H1 (cell line): ENCODE data around the gene VPS25. TPM values are rescaled to one million over a fixed set of nuclear protein-coding genes. Genes with fewer than 3 reads are reported as not detected.

Experiments used
- CTBP2 ChIP-seq: IDR thresholded peaks from 2 replicates; pipeline ENCODE4 v1.7.0; 2011; ENCODE audit warnings: borderline replicate concordance, mild to moderate bottlenecking, moderate library complexity, mixed read lengths, low read length; ENCODE audit not compliant: insufficient read depth, insufficient read length
- EGR1 ChIP-seq: IDR thresholded peaks from 2 replicates; pipeline ENCODE4 v1.6.1; 2011; ENCODE audit warnings: low read depth, low read length, borderline replicate concordance
- EZH2 ChIP-seq: fragments of 200-600 bp; sonication (generic); IDR thresholded peaks from 2 replicates; pipeline ENCODE4 v1.7.1; 2012; ENCODE audit warnings: low read depth, mild to moderate bottlenecking, moderate library complexity, low read length, inconsistent platforms; ENCODE audit not compliant: severe bottlenecking
- HDAC2 ChIP-seq, 2 experiments: fragments of 300-600 bp in 1 of 2; sonication (generic) in 1 of 2; IDR thresholded peaks; 2 replicates each; pipeline ENCODE4 v1.6.1; 2011 to 2012; ENCODE audit warnings: low read depth in 2 of 2, low read length in 2 of 2, mild to moderate bottlenecking in 2 of 2, moderate library complexity in 2 of 2, borderline replicate concordance in 1 of 2, inconsistent platforms in 1 of 2
- NANOG ChIP-seq: IDR thresholded peaks from 2 replicates; pipeline ENCODE4 v1.6.1; 2011; ENCODE audit warnings: low read length, low read depth, mild to moderate bottlenecking, inconsistent platforms; ENCODE audit not compliant: insufficient read depth, poor library complexity, severe bottlenecking
- NRF1 ChIP-seq: IDR thresholded peaks from 2 replicates; pipeline ENCODE4 v1.6.1; 2011; ENCODE audit warnings: mild to moderate bottlenecking, low read depth, low read length, improper control_type of control experiment
- PHF8 ChIP-seq: fragments of 200-600 bp; sonication (generic); conservative IDR thresholded peaks from 2 replicates; pipeline ENCODE4 v1.7.1; 2012; ENCODE audit warnings: low read depth, mild to moderate bottlenecking, inconsistent platforms, low read length, moderate library complexity
- POLR2A ChIP-seq, 2 experiments: IDR thresholded peaks; 1 replicate in 1 of 2; 2 replicates in 1 of 2; pipeline ENCODE4 v1.6.1; 2011; ENCODE audit warnings: low read depth in 2 of 2, low read length in 2 of 2, mild to moderate bottlenecking in 2 of 2; ENCODE audit errors: control extremely low read depth in 1 of 2
- POLR2AphosphoS5 ChIP-seq: IDR thresholded peaks from 2 replicates; pipeline ENCODE4 v1.6.1; 2011; ENCODE audit warnings: low read depth, low read length
- RAD21 ChIP-seq, 2 experiments: IDR thresholded peaks in 1 of 2; conservative IDR thresholded peaks in 1 of 2; 2 replicates each; pipeline ENCODE4 v1.6.1; 2011; ENCODE audit warnings: low read depth in 2 of 2, low read length in 2 of 2, improper control_type of control experiment in 1 of 2, inconsistent platforms in 1 of 2, mild to moderate bottlenecking in 1 of 2, moderate library complexity in 1 of 2
- RFX5 ChIP-seq: IDR thresholded peaks from 2 replicates; pipeline ENCODE4 v1.6.1; 2011; ENCODE audit warnings: low read depth, low read length, improper control_type of control experiment, borderline replicate concordance
- RNF2 ChIP-seq: fragments of 200-900, 300-1000 bp; sonication (generic); IDR thresholded peaks from 2 replicates; pipeline ENCODE4 v1.7.1; 2016; ENCODE audit warnings: borderline replicate concordance, low read depth, mild to moderate bottlenecking, antibody characterized with exemption, low read length; ENCODE audit not compliant: poor library complexity, severe bottlenecking; ENCODE audit errors: missing control alignments
- SAP30 ChIP-seq: fragments of 300-600 bp; sonication (generic); IDR thresholded peaks from 2 replicates; pipeline ENCODE4 v1.7.1; 2012; ENCODE audit warnings: low read length, moderate library complexity, mild to moderate bottlenecking, inconsistent platforms; ENCODE audit not compliant: insufficient read depth, insufficient replicate concordance
- SIN3A ChIP-seq, 2 experiments: IDR thresholded peaks in 1 of 2; conservative IDR thresholded peaks in 1 of 2; 2 replicates each; pipeline ENCODE4 v1.6.1; 2011 to 2012; ENCODE audit warnings: low read length in 2 of 2, improper control_type of control experiment in 1 of 2, low read depth in 1 of 2, mild to moderate bottlenecking in 1 of 2
- SIX5 ChIP-seq: IDR thresholded peaks from 2 replicates; pipeline ENCODE4 v1.6.1; 2011; ENCODE audit warnings: mild to moderate bottlenecking, low read depth, low read length
- SP2 ChIP-seq: IDR thresholded peaks from 2 replicates; pipeline ENCODE4 v1.6.1; 2012; ENCODE audit warnings: mild to moderate bottlenecking, low read length, inconsistent platforms
- TBP ChIP-seq: IDR thresholded peaks from 2 replicates; pipeline ENCODE4 v1.6.1; 2011; ENCODE audit warnings: low read depth, low read length, improper control_type of control experiment
- TEAD4 ChIP-seq: IDR thresholded peaks from 2 replicates; pipeline ENCODE4 v1.6.1; 2012; ENCODE audit warnings: low read depth, low read length, inconsistent platforms, mixed read lengths
- USF2 ChIP-seq: IDR thresholded peaks from 2 replicates; pipeline ENCODE4 v1.6.1; 2011; ENCODE audit warnings: low read length, improper control_type of control experiment
- YY1 ChIP-seq: IDR thresholded peaks from 2 replicates; pipeline ENCODE4 v1.6.1; 2011; ENCODE audit warnings: low read depth, mild to moderate bottlenecking, low read length
- polyA plus RNA-seq, 7 experiments: library from polyadenylated mRNA; depleted of rRNA in 3 of 7; stranded (reverse) in 5 of 7; unstranded in 2 of 7; fragments of >200 nt in 5 of 7; fragments of 200-250 nt in 2 of 7; gene quantifications; 1 replicate in 5 of 7; 2 replicates in 1 of 7; 4 replicates in 1 of 7; pipeline versions ENCODE4 v1.2.1 to v1.2.3, GENCODE V29; 2011 to 2013; ENCODE audit warnings: missing spikeins in 2 of 7, mixed read lengths in 2 of 7
- total RNA-seq: library from RNA; stranded (reverse); fragmentation: NEBNext Ultra II Directional; extraction: Animal tissue kit (Norgen Biotek cat#: 25700); gene quantifications from 2 replicates; pipeline ENCODE4 v1.2.1, GENCODE V29; 2021

VPS25 gene
- total and polyA plus RNA-seq, 2 of the 8 experiments (the other 6 are each of a cell fraction or from before 2014, with no cell fraction given) = 88.2 to 188 TPM

GRCh38 chr17:42760652-42761581 is 12.3 kb upstream of the VPS25 start, which contains the start of gene RAMP2 (continued):
- TF ChIP-seq PHF8 (no peak; the same call in none of the 2 replicates), POLR2AphosphoS5 (no peak), RNF2 (no peak), POLR2A (IDR thresholded peaks at IDR 0.05; ENCODE audit: control extremely low read depth in 1 of 2, low read depth in 2 of 2, low read length in 2 of 2) (no peak; a peak in 1 of 3 replicates), NRF1 (no peak), HDAC2 (IDR thresholded peaks at IDR 0.05; ENCODE audit: borderline replicate concordance in 1 of 2, low read depth in 2 of 2, low read length in 2 of 2) (peak in 1 of 2 experiments; percentile 50; a peak in 2 of 4 replicates), EGR1 (no peak), EZH2 (peak; percentile 18), SIN3A (conservative IDR thresholded peaks at IDR 0.05 in 1 of 2, IDR thresholded peaks at IDR 0.05 in 1 of 2; ENCODE audit: low read depth in 1 of 2, low read length in 2 of 2) (0 out of 4 replicates have a peak, but pooled peaks of 1 of the 2 experiments have one; percentile 45), TEAD4 (no peak), YY1 (no peak), TBP (no peak), SIX5 (no peak), CTBP2 (no peak), SAP30 (no peak), NANOG (no peak), RFX5 (no peak), SP2 (no peak), RAD21 (IDR thresholded peaks at IDR 0.05 in 1 of 2, conservative IDR thresholded peaks at IDR 0.05 in 1 of 2; ENCODE audit: low read depth in 2 of 2, low read length in 2 of 2) (no peak), USF2 (0 out of 2 replicates have a peak, but pooled peaks have one; percentile 27)
